Measurements from ENCODE around the gene SPSB2. TPM values are rescaled to one million over a fixed set of nuclear protein-coding genes. Genes with fewer than 3 reads are reported as not detected.
"Not testable (repeated sequence)": the region's sequence is repeated elsewhere in the genome, so short reads cannot be mapped to it uniquely, and the experiment has no call there.

The SPSB2 gene
- total RNA-seq, 2 donors from 2014 or later: 34.6 to 36.5 TPM

- H3K27ac ChIP-seq (ENCODE audit: low read depth, low read length): no peak overlapping the region
- Mint-ChIP-seq H3K4me1 (no peaks in the 10 kb centered on the region), H3K4me3 (no peak overlapping the region), H3K9me3 (no peaks in the 10 kb centered on the region), H3K27me3 (ENCODE audit: insufficient read depth) (peaks cover 6% of the 10 kb centered on the region), H3K27ac (no peak overlapping the region), H3K36me3 (ENCODE audit: low read depth) (no peaks in the 10 kb centered on the region)
- H3K36me3 ChIP-seq (ENCODE audit: control insufficient read depth, insufficient read depth, low read length): no peaks in the 10 kb centered on the region
- DNase-seq: no peak
- no peaks in the 10 kb centered on the region for H3K4me1 ChIP-seq (ENCODE audit: control insufficient read depth, insufficient read depth, low read length)
- TF ChIP-seq CTCF (conservative IDR thresholded peaks at IDR 0.05): no peak
- no peaks in the 10 kb centered on the region for H3K9me3 ChIP-seq (ENCODE audit: control insufficient read depth, low read length)
- H3K4me3 ChIP-seq (ENCODE audit: low read length): no peak overlapping the region
- H3K9ac ChIP-seq (ENCODE audit: extremely low read depth, low read length, poor library complexity, severe bottlenecking): no peak overlapping the region
- 74 to 88% methylated on average over 4 to 6 of the region's 6 CpGs for WGBS, 2 experiments (ENCODE audit: insufficient coverage in 1 of 2, insufficient read length in 1 of 2)
- H3K27me3 ChIP-seq (ENCODE audit: control insufficient read depth, insufficient read depth, low read length, poor library complexity, severe bottlenecking): no peaks in the 10 kb centered on the region
Observed at GRCh38 chr12:6896846-6897435, 23.8 kb upstream of the SPSB2 start.

GRCh38 chr12:6894321-6894720 is 21.2 kb upstream of the SPSB2 start:
- 94 to 100% methylated on average over 1 to 3 of the region's 3 CpGs for WGBS, 2 experiments (ENCODE audit: insufficient coverage in 1 of 2, insufficient read length in 1 of 2)
- Mint-ChIP-seq H3K27ac (no peak overlapping the region), H3K4me1 (peaks cover 13% of the 10 kb centered on the region), H3K4me3 (no peak overlapping the region), H3K9me3 (peaks cover 10% of the 10 kb centered on the region), H3K36me3 (ENCODE audit: low read depth) (peaks cover 11% of the 10 kb centered on the region), H3K27me3 (ENCODE audit: insufficient read depth) (peaks cover 6% of the 10 kb centered on the region)
- H3K36me3 ChIP-seq (ENCODE audit: control insufficient read depth, insufficient read depth, low read length): no peaks in the 10 kb centered on the region
- H3K4me3 ChIP-seq (ENCODE audit: low read length): no peak overlapping the region
- no peak overlapping the region for H3K9ac ChIP-seq (ENCODE audit: extremely low read depth, low read length, poor library complexity, severe bottlenecking)
- TF ChIP-seq CTCF (conservative IDR thresholded peaks at IDR 0.05): no peak
- no peaks in the 10 kb centered on the region for H3K27me3 ChIP-seq (ENCODE audit: control insufficient read depth, insufficient read depth, low read length, poor library complexity, severe bottlenecking)
- DNase-seq: no peak
- peaks cover 4% of the 10 kb centered on the region for H3K4me1 ChIP-seq (ENCODE audit: control insufficient read depth, insufficient read depth, low read length)
- H3K27ac ChIP-seq (ENCODE audit: low read depth, low read length): no peak overlapping the region
- H3K9me3 ChIP-seq (ENCODE audit: control insufficient read depth, low read length): no peaks in the 10 kb centered on the region

DNA sequence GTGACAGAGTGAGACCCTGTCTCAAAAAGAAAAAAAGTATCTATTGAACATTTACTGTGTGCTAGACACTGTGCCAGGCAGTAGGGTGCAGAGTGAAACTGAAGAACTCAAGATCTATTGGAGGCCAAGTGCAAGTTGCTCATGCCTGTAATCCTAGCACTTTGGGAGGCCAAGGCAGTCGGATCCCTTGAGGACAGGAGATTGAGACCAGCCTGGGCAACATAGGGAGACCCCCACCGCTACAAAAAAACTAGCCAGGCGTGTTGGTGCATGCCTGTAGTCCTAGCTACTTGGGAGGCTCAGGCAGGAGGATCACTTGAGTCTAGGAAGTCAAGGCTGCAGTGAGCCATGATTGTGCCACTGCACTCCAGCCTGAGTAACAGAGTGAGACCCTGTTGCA is 19.6 kb upstream of the SPSB2 start:
- not testable (repeated sequence) for H3K4me1 ChIP-seq (ENCODE audit: control insufficient read depth, insufficient read depth, low read length); H3K27me3 Mint-ChIP-seq (ENCODE audit: insufficient read depth); H3K4me3 Mint-ChIP-seq; H3K9me3 Mint-ChIP-seq; H3K9me3 ChIP-seq (ENCODE audit: control insufficient read depth, low read length); H3K36me3 ChIP-seq (ENCODE audit: control insufficient read depth, insufficient read depth, low read length); H3K27ac ChIP-seq (ENCODE audit: low read depth, low read length); H3K4me3 ChIP-seq (ENCODE audit: low read length); H3K9ac ChIP-seq (ENCODE audit: extremely low read depth, low read length, poor library complexity, severe bottlenecking); H3K27me3 ChIP-seq (ENCODE audit: control insufficient read depth, insufficient read depth, low read length, poor library complexity, severe bottlenecking); H3K27ac Mint-ChIP-seq; DNase-seq
- peaks cover 20% of the 10 kb centered on the region for H3K36me3 Mint-ChIP-seq (ENCODE audit: low read depth)
- H3K4me1 Mint-ChIP-seq: peaks cover 24% of the 10 kb centered on the region
- WGBS, 2 experiments (ENCODE audit: insufficient coverage in 1 of 2, insufficient read length in 1 of 2): 94 to 100% methylated on average over 3 of the region's 3 CpGs

GRCh38 chr12:6891646-6892001 is 18.5 kb upstream of the SPSB2 start:
- Histone ChIP-seq H3K9ac (ENCODE audit: extremely low read depth, low read length, poor library complexity, severe bottlenecking) (peak overlapping the region; percentile 52), H3K4me1 (ENCODE audit: control insufficient read depth, insufficient read depth, low read length) (peaks cover 4% of the 10 kb centered on the region), H3K9me3 (ENCODE audit: control insufficient read depth, low read length) (no peaks in the 10 kb centered on the region), H3K36me3 (ENCODE audit: control insufficient read depth, insufficient read depth, low read length) (peaks cover 5% of the 10 kb centered on the region), H3K4me3 (ENCODE audit: low read length) (peak overlapping the region; percentile 77), H3K27me3 (ENCODE audit: control insufficient read depth, insufficient read depth, low read length, poor library complexity, severe bottlenecking) (no peaks in the 10 kb centered on the region), H3K27ac (ENCODE audit: low read depth, low read length) (peak overlapping the region; percentile 3)
- peaks cover 20% of the 10 kb centered on the region for H3K36me3 Mint-ChIP-seq (ENCODE audit: low read depth)
- no peak for DNase-seq
- H3K27ac Mint-ChIP-seq: peak overlapping the region; percentile 80
- TF ChIP-seq CTCF (conservative IDR thresholded peaks at IDR 0.05): no peak
- H3K27me3 Mint-ChIP-seq (ENCODE audit: insufficient read depth): peaks cover 4% of the 10 kb centered on the region
- 93 to 96% methylated on average over 4 to 5 of the region's 5 CpGs for WGBS, 2 experiments (ENCODE audit: insufficient coverage in 1 of 2, insufficient read length in 1 of 2)
- H3K4me3 Mint-ChIP-seq: peak overlapping the region; percentile 62
- H3K9me3 Mint-ChIP-seq: peaks cover 10% of the 10 kb centered on the region
- H3K4me1 Mint-ChIP-seq: peaks cover 32% of the 10 kb centered on the region

Data from endodermal cell (in vitro differentiated cells).